ENCODE results near the gene GPBAR1. TPM values are rescaled to one million over a fixed set of nuclear protein-coding genes. Genes with fewer than 3 reads are reported as not detected.

The GPBAR1 gene
- total RNA-seq, 2 experiments from 2014 or later = 1.6 to 1.8 TPM

GRCh38 chr2:218270721-218271486 is 10.1 kb downstream of the GPBAR1 start:
- ATAC-seq (ENCODE audit: poor library complexity) = no peak
- CTCF ChIA-PET = interaction anchor here (0.7 to 6.5 kb wide), 14 partner anchors 14 to 440 kb away, joined by 3 to 68 read pairs (median 6); partner anchors contain the start of genes CATIP, TMBIM1 and TTLL4
- H3K27ac ChIP-seq (ENCODE audit: low read depth in 1 of 2, low read length in 2 of 2) = peak overlapping the region; percentile 16 to 64
- POLR2A ChIA-PET = interaction anchor here (0.6 to 8.0 kb wide), 27 partner anchors 10 to 1117 kb away, joined by 3 to 221 read pairs (median 6); partner anchors contain the start of genes ARPC2, BCS1L, CATIP and CTDSP1
- intact Hi-C loops (cut with DNase I, micrococcal nuclease) = loop anchor here (1.0 to 5.0 kb wide), 5 partner anchors 54 to 386 kb away; partner anchors contain the start of genes ARPC2 (in 2 of the 2), CNOT9 (in 2 of the 2), USP37 (in 2 of the 2) and BCS1L (in 1 of the 2)
- Mint-ChIP-seq H3K4me3 (peak overlapping the region; percentile 88), H3K4me1 (ENCODE audit: low read depth) (peaks cover 54% of the 10 kb centered on the region), H3K9me3 (no peaks in the 10 kb centered on the region), H3K27me3 (no peaks in the 10 kb centered on the region), H3K27ac (peak overlapping the region; percentile 78), H3K36me3 (ENCODE audit: low read depth) (peaks cover 61% of the 10 kb centered on the region)
- H3K36me3 ChIP-seq (ENCODE audit: insufficient read depth, low read length) = peaks cover 48% of the 10 kb centered on the region
- peak overlapping the region; percentile 75 for H3K4me3 ChIP-seq (ENCODE audit: low read length)
- DNase-seq = no peak
- no peaks in the 10 kb centered on the region for H3K27me3 ChIP-seq (ENCODE audit: control insufficient read depth in 1 of 2, insufficient read depth in 2 of 2, low read length in 2 of 2)
- TF ChIP-seq CTCF (IDR thresholded peaks at IDR 0.05) = no peak
- peaks cover 60% of the 10 kb centered on the region for H3K4me1 ChIP-seq (ENCODE audit: insufficient read depth, low read length)
- no peaks in the 10 kb centered on the region for H3K9me3 ChIP-seq (ENCODE audit: control insufficient read depth in 1 of 2, insufficient read depth in 1 of 2, low read length in 2 of 2)

- Histone ChIP-seq H3K27me3 (ENCODE audit: control insufficient read depth in 1 of 2, insufficient read depth in 2 of 2, low read length in 2 of 2) (no peaks in the 10 kb centered on the region), H3K36me3 (ENCODE audit: insufficient read depth, low read length) (peaks cover 48% of the 10 kb centered on the region), H3K9me3 (ENCODE audit: control insufficient read depth in 1 of 2, insufficient read depth in 1 of 2, low read length in 2 of 2) (no peaks in the 10 kb centered on the region), H3K4me1 (ENCODE audit: insufficient read depth, low read length) (peaks cover 55% of the 10 kb centered on the region), H3K27ac (ENCODE audit: low read depth in 1 of 2, low read length in 2 of 2) (peak overlapping the region in 1 of 2 donors; percentile 16), H3K4me3 (ENCODE audit: low read length) (no peak overlapping the region)
- H3K27me3 Mint-ChIP-seq = no peaks in the 10 kb centered on the region
- ATAC-seq (ENCODE audit: poor library complexity) = no peak
- H3K27ac Mint-ChIP-seq = peak overlapping the region; percentile 81
- no peaks in the 10 kb centered on the region for H3K9me3 Mint-ChIP-seq
- peak overlapping the region; percentile 88 for H3K4me3 Mint-ChIP-seq
- POLR2A ChIA-PET = interaction anchor here (0.6 to 8.0 kb wide), 13 partner anchors 17 to 388 kb away, joined by 3 to 221 read pairs (median 10); partner anchors contain the start of genes ARPC2, BCS1L, CATIP and CTDSP1
- CTCF ChIA-PET = interaction anchor here (1.2 to 6.5 kb wide), 6 partner anchors 15 to 124 kb away, joined by 3 to 68 read pairs (median 16); partner anchors contain the start of genes CATIP and TMBIM1
- peaks cover 54% of the 10 kb centered on the region for H3K4me1 Mint-ChIP-seq (ENCODE audit: low read depth)
- TF ChIP-seq CTCF (IDR thresholded peaks at IDR 0.05) = no peak
- peak in 1 of 14 experiments; percentile 32 for DNase-seq
- H3K36me3 Mint-ChIP-seq (ENCODE audit: low read depth) = peaks cover 64% of the 10 kb centered on the region
- intact Hi-C loops (cut with DNase I, micrococcal nuclease) = loop anchor here (2.0 to 5.0 kb wide), 2 partner anchors 55 to 386 kb away; partner anchors contain the start of genes ARPC2 (in 1 of the 2), BCS1L (in 1 of the 2) and ZNF142 (in 1 of the 2)
Measured at GRCh38 chr2:218271487-218271797, 10.6 kb downstream of the GPBAR1 start.

DNA sequence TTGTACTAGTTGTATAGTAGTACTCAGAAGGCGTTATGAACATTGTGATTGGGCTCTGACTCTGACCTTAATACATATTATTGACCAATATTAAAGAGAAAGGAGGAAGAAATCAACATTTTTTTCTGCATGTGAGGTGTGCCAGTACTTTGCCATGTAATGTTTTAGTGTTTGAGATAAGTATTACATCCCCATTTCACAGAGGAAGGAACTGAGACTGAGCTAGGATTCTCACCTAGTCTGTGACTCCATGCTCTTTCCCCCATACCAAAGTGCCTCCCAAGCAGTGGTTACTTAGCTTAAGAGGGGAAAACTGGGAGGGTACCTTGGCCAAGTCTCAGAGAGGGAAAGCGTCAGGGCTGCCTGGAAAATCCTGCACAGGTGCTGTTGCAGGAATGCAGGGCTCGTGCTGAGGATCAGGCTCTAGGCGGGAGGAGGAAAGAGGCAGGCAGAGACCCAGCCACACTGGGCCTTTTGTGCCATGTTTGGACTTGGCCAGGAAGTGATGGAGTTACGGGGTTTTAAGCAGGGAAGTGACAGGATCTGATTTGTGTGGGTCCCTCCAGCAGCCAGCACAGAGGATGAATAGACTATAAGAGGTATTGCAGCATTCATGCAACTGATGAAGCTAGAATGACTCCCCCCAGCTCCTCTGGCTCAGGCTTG is 11.2 kb downstream of the GPBAR1 start:
- H3K36me3 ChIP-seq (ENCODE audit: insufficient read depth, low read length) = peaks cover 48% of the 10 kb centered on the region
- no peak for TF ChIP-seq CTCF (IDR thresholded peaks at IDR 0.05)
- peaks cover 64% of the 10 kb centered on the region for H3K36me3 Mint-ChIP-seq (ENCODE audit: low read depth)
- H3K4me1 ChIP-seq (ENCODE audit: insufficient read depth, low read length) = peaks cover 51% of the 10 kb centered on the region
- no peaks in the 10 kb centered on the region for H3K9me3 ChIP-seq (ENCODE audit: control insufficient read depth in 1 of 2, insufficient read depth in 1 of 2, low read length in 2 of 2)
- peak overlapping the region; percentile 88 for H3K4me3 Mint-ChIP-seq
- H3K4me1 Mint-ChIP-seq (ENCODE audit: low read depth) = peaks cover 51% of the 10 kb centered on the region
- intact Hi-C loops (cut with DNase I, micrococcal nuclease) = loop anchor here (1.0 to 5.0 kb wide), 7 partner anchors 17 to 385 kb away; partner anchors contain the start of genes CATIP (in 2 of the 2), ARPC2 (in 1 of the 2), BCS1L (in 1 of the 2) and ZNF142 (in 1 of the 2)
- no peaks in the 10 kb centered on the region for H3K27me3 Mint-ChIP-seq
- no peak for ATAC-seq (ENCODE audit: poor library complexity)
- DNase-seq = no peak
- no peaks in the 10 kb centered on the region for H3K9me3 Mint-ChIP-seq
- CTCF ChIA-PET = interaction anchor here (1.2 to 6.5 kb wide), 5 partner anchors 12 to 124 kb away, joined by 6 to 68 read pairs (median 21); partner anchors contain the start of genes CATIP and TMBIM1
- POLR2A ChIA-PET = interaction anchor here (0.6 to 8.0 kb wide), 11 partner anchors 16 to 388 kb away, joined by 3 to 221 read pairs (median 10); partner anchors contain the start of genes ARPC2, BCS1L, CATIP and CTDSP1
- H3K27ac ChIP-seq (ENCODE audit: low read depth in 1 of 2, low read length in 2 of 2) = peak overlapping the region in 1 of 2 donors; percentile 13
- peak overlapping the region; percentile 81 for H3K27ac Mint-ChIP-seq
- no peaks in the 10 kb centered on the region for H3K27me3 ChIP-seq (ENCODE audit: control insufficient read depth in 1 of 2, insufficient read depth in 2 of 2, low read length in 2 of 2)
- no peak overlapping the region for H3K4me3 ChIP-seq (ENCODE audit: low read length)

All from CD4-positive, alpha-beta T cell (primary cell).